Measurements from ENCODE around the gene MSH4. TPM values are rescaled to one million over a fixed set of nuclear protein-coding genes. Genes with fewer than 3 reads are reported as not detected.
"Not testable (repeated sequence)": the region's sequence is repeated elsewhere in the genome, so short reads cannot be mapped to it uniquely, and the experiment has no call there.

Gene MSH4
- total RNA-seq, 1 donor from 2014 or later = 0.27 TPM

GRCh38 chr1:75795703-75796193, 934 bp upstream of the MSH4 start:
- no peak for DNase-seq (ENCODE audit: low read depth)

- DNase-seq (ENCODE audit: low read depth) = no peak
Measured at GRCh38 chr1:75797273-75797588, 549 bp downstream of the MSH4 start.

GRCh38 chr1:75797606-75798216, 1.0 kb downstream of the MSH4 start:
- no peak for DNase-seq (ENCODE audit: low read depth)

GRCh38 chr1:75801480-75801879, 4.8 kb downstream of the MSH4 start:
- not testable (repeated sequence) for DNase-seq (ENCODE audit: low read depth)

- DNase-seq (ENCODE audit: low read depth) = no peak
Measured at GRCh38 chr1:75808921-75809320, 12.2 kb downstream of the MSH4 start.

- DNase-seq (ENCODE audit: low read depth) = not testable (repeated sequence)
Measured at GRCh38 chr1:75810113-75810512, 13.4 kb downstream of the MSH4 start.

GRCh38 chr1:75811211-75811981, 14.7 kb downstream of the MSH4 start:
- no peak for DNase-seq (ENCODE audit: low read depth)

GRCh38 chr1:75812065-75812464, 15.4 kb downstream of the MSH4 start:
- DNase-seq (ENCODE audit: low read depth) = no peak

GRCh38 chr1:75823596-75823995, 26.9 kb downstream of the MSH4 start:
- DNase-seq (ENCODE audit: low read depth) = not testable (repeated sequence)

GRCh38 chr1:75836528-75837100, 39.9 kb downstream of the MSH4 start:
- DNase-seq (ENCODE audit: low read depth) = no peak

GRCh38 chr1:75838079-75838478, 41.4 kb downstream of the MSH4 start:
- no peak for DNase-seq (ENCODE audit: low read depth)

- DNase-seq (ENCODE audit: low read depth) = no peak
Measured at GRCh38 chr1:75841421-75841820, 44.7 kb downstream of the MSH4 start.

GRCh38 chr1:75845576-75845975, 48.9 kb downstream of the MSH4 start:
- no peak for DNase-seq (ENCODE audit: low read depth)

GRCh38 chr1:75855010-75855409, 58.3 kb downstream of the MSH4 start:
- DNase-seq (ENCODE audit: low read depth) = peak; percentile 6

GRCh38 chr1:75855734-75856133, 59.1 kb downstream of the MSH4 start:
- DNase-seq (ENCODE audit: low read depth) = no peak

- no peak for DNase-seq (ENCODE audit: low read depth)
Measured at GRCh38 chr1:75861831-75862230, 65.1 kb downstream of the MSH4 start.

- DNase-seq (ENCODE audit: low read depth) = no peak
Measured at GRCh38 chr1:75870951-75871350, 74.3 kb downstream of the MSH4 start.

GRCh38 chr1:75879985-75880384, 83.3 kb downstream of the MSH4 start:
- no peak for DNase-seq (ENCODE audit: low read depth)

- DNase-seq (ENCODE audit: low read depth) = no peak
Measured at GRCh38 chr1:75884437-75884836, 87.8 kb downstream of the MSH4 start.

GRCh38 chr1:75901371-75901770, 104.7 kb downstream of the MSH4 start:
- no peak for DNase-seq (ENCODE audit: low read depth)

- DNase-seq (ENCODE audit: low read depth) = peak; percentile 29
Measured at GRCh38 chr1:75908717-75909152, 112.1 kb downstream of the MSH4 start.

- DNase-seq (ENCODE audit: low read depth) = no peak
Measured at GRCh38 chr1:75916834-75917233, 120.2 kb downstream of the MSH4 start.

- DNase-seq (ENCODE audit: low read depth) = no peak
Measured at GRCh38 chr1:75922698-75923097, 126.0 kb downstream of the MSH4 start.

Measured in myocyte (in vitro differentiated cells).